HTR-8/SVneo (cell line): ENCODE results near the gene HMHB1.

Source experiments
- DNase-seq: peaks from one replicate; pipeline ENCODE4 v3.0.0; 2011; ENCODE audit warnings: low spot score, mixed read lengths; ENCODE audit not compliant: insufficient read length
- FAIRE-seq: peaks from 2 replicates; lab custom pipeline; 2011; peaks lifted over from hg19 to GRCh38; lab: Jason Lieb, UNC

The HMHB1 gene

DNA sequence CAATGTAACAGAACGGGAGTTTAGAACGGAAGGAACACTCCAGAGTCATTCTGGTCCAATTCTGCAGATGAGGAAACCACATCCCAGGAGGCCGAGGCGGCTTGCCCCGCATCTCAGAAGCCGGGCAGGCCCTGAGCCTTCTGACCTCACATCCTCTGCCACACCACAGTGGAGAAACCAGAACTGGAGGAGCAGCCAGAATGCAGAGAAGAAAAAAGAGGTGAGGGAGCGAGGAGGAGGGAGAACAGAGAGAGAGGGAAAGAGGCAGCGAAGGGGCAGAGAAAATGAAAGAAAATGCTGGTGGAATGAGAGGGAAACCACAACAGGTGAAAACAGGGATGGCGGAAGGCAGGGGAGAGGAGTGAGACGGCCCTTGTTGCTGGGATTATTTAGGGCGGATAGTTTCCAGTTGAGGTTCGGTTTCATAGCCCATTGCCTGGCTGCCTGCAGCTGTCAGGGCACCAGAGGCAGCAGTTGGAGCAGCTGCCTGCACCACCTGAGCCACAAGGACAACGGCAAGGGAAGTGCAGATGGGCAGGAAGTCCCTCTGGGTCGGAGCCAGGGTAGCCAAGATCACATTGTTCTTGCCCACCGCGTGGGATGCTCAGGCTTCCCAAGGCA, at the start of gene HMHB1:
TSS of gene HMHB1 (plus strand) at position 77 of the 621 bp plus-strand sequence.
- FAIRE-seq, result no peak
- DNase-seq, result no peak

- DNase-seq (no peak), FAIRE-seq (no peak)
Observed at GRCh38 chr5:143762636-143763220, 49.2 kb upstream of the HMHB1 start.

GRCh38 chr5:143767162-143767561, 44.8 kb upstream of the HMHB1 start:
- no peak for FAIRE-seq
- DNase-seq, result no peak

DNA sequence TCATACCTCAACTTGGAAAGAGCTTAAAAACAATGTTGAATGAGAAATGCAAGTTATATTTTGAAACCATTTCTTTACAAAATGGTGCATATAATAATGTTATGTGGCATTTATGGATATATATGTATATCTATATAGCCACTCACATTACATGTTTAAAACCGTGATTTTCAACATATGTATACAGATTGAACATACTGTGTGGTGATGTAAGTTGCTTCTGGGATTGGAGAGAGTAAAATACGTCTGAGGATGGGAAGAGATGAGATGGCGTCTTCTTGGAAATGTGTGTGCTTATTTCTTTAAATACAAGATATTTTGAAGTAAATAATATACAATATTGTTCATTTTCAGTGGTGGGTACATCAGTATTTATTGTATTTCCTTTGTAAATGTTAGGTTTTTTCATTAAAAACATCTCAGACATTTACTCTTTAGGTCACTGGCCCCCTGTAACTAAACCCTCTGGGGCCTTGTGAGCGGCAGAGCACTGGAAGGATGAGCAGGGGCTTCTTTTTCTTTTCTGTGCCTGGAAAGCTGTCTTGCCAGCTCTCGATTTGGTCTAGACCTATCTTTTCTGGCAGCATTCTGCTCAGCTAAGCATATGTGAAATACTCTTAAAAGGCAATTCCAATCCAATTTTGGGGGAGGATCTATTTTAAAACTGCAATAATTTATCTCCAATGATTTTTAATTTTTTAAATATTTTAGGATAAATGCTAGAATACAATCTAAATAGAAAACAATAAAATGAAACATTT, 42.8 kb upstream of the HMHB1 start:
- no peak for FAIRE-seq
- DNase-seq, result no peak

- no peak for DNase-seq
- no peak for FAIRE-seq
Observed at GRCh38 chr5:143770450-143770849, 41.5 kb upstream of the HMHB1 start.

DNA sequence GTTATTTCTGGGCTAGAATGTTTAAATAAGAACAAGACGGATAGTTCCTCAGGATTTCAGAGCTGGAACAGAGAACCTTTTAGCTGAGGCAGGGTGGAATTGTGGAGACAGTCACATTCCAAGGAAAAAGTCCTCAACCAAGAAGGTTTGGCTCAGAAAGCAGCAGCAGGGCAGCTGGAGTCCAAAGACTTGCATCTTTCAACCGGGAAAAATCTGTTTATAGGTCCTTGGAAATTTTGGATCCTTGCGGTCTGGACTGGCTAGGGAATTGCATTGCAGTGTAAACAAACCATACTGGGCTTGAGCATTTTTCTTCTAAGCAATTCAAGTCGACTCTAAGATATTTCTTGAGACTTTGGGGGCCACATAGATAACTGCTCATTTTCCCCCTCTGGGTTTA, 40.8 kb upstream of the HMHB1 start:
- DNase-seq, result no peak
- FAIRE-seq, result no peak

DNA sequence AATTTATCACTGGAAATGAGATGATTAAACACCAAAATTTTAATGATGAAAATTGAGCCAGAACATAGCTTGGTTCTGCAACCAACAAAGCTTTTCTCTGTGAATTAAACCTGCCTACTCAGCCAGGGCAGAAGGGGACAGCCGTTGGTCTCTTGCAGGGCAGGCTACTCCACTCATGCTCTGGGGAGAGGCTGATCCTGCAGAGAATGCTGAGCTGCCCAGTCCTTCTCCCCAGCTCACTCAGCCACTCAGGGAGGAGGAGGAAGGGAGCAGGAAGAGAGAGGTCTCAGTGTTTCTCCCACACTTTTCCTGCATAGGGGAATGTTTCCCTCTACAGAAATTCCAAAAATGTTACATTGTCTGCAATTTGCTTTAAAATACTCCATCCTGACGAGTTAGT, 40.4 kb upstream of the HMHB1 start:
- DNase-seq (no peak), FAIRE-seq (no peak)

- FAIRE-seq, result no peak
- DNase-seq, result no peak
Observed at GRCh38 chr5:143772621-143773020, 39.3 kb upstream of the HMHB1 start.

GRCh38 chr5:143775258-143775657, 36.7 kb upstream of the HMHB1 start:
- DNase-seq, result no peak
- FAIRE-seq, result no peak

DNA sequence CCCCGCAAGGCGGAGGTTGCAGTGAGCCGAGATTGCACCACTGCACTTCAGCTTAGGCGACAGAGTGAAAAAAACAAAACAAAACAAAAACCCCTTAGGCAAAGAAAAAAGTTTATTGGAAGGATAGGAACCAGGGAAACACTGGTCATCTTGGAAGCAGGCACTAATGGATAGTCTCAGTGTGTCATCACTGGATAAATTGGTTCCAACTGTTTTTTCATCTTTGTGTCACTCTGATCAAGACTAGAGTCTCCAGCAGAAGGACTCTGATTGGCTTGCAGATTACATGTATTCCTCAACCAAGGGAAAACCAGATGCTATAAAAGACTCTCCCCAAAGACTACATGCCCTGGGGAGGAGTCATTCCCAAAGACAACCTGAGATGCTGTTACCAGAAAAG, 35.0 kb upstream of the HMHB1 start:
- no peak for DNase-seq
- no peak for FAIRE-seq

GRCh38 chr5:143779506-143779905, 32.5 kb upstream of the HMHB1 start:
- FAIRE-seq, result no peak

GRCh38 chr5:143781993-143782520, 29.9 kb upstream of the HMHB1 start:
- FAIRE-seq, result no peak

More at GRCh38 chr5:143779506-143779905, 32.5 kb upstream of the HMHB1 start:
- DNase-seq, result no peak

GRCh38 chr5:143782588-143783386, 29.2 kb upstream of the HMHB1 start:
- FAIRE-seq, result no peak
- peak; percentile 4 for DNase-seq

More at GRCh38 chr5:143781993-143782520, 29.9 kb upstream of the HMHB1 start:
- DNase-seq, result no peak

DNA sequence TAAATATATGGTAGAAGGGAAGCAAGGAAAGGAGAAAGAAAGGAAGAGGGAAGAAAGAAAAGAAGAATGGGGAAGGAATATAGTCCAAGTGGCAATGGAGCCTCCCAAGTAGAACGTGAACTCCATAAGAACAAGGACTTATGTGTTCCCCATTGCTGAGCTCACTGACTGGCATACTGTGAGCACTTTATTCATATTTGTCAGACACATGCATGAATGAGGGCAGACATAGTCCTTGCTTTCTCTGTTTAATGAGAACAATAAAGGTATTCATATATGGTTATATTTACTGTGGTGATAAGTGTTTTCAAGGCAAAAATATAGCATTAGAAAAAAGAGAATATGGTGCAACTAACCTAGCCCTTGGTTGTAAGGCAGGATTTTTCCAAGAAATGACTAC, 23.6 kb upstream of the HMHB1 start:
- no peak for FAIRE-seq
- no peak for DNase-seq

DNA sequence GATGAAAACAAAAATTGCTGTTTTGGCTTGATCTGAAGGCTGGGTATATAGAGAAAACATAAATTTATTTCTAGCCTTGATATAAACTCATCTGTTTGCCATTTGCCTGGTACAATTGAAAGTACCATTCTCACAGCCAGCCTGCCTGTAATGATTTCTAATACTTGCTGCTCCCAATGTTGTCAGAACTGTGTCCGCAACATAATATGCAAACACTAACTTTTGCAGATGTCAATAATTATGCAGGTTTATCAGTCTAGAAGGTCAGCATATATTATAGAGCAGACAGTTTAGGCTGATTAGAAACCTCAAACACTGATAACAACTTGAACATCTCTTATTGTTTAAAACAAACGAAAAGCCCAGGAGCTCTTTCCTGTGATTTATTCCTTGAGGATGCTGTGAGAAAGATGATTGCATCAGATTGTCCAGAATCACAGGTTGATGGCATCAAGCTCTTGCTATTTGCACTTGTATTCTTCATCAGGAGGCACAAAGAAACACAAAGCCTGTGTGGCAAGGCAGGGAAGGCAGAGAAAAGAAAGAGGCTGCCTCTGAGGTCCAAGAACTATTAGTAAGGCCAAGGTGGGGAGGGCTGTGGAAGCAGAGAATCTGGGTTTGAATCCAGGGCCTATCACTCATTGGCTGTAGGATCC, 21.4 kb upstream of the HMHB1 start:
- FAIRE-seq, result no peak
- no peak for DNase-seq

- FAIRE-seq, result no peak
- DNase-seq, result no peak
Observed at GRCh38 chr5:143791848-143792731, 19.9 kb upstream of the HMHB1 start.

- FAIRE-seq, result no peak
- no peak for DNase-seq
Observed at GRCh38 chr5:143793249-143793648, 18.7 kb upstream of the HMHB1 start.

DNA sequence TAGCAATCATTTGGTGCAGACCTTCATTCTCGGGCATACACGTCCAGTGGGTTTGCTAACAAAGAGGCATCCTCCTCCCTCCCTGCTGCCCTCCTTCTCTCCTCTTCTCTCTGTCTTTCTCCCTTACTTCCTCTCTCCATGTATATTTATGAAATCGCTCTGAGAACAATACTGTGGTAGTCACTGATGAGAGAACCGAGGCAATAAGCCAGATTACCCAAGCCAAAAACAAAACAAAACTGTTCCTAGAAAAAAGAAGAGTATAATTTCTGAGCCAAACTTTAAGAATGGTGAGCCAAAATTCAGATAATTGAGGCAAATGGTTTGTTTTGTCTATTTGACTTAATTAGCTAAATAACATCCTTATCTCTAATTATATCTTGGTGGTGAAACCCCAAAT, 15.8 kb upstream of the HMHB1 start:
- DNase-seq, result no peak
- FAIRE-seq, result no peak

DNA sequence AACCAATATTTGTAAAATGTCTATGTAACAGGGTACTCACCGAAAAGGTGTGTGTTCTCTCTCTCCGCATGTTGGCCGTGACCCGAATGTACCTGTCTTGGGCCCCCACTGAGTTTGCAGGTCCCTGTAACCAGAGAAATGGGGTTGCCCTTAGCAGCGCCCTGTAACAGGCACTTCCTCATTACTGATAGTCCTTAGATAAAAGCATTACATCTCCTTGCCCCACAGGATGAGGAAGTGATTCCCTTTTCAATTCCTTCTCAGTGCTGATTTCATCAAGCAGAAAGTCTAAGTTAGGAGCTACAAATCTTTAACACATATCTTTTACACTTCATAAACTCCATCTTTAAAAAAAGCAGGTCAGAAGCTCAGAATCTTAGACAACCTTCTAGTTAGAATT, 15.2 kb upstream of the HMHB1 start:
- DNase-seq (no peak), FAIRE-seq (no peak)
